Type B pancreatic cell (in vitro differentiated cells): Measurements from ENCODE around the gene DDX4. TPM values are rescaled to one million over a fixed set of nuclear protein-coding genes. Genes with fewer than 3 reads are reported as not detected.

Source experiments
- DNase-seq: peaks from one replicate; pipeline ENCODE4 v3.0.0; 2021; ENCODE audit warnings: mixed read lengths; ENCODE audit not compliant: unreplicated experiment; ENCODE audit errors: extremely low spot score
- H3K27ac Mint-ChIP-seq: 2 replicates; pipeline ENCODE4 v1.8.0; 2021; ENCODE audit warnings: mild to moderate bottlenecking, mixed read lengths
- H3K27me3 Mint-ChIP-seq: 2 replicates; pipeline ENCODE4 v1.8.0; 2021; ENCODE audit warnings: mixed read lengths
- H3K36me3 Mint-ChIP-seq: 2 replicates; pipeline ENCODE4 v1.8.0; 2021; ENCODE audit warnings: mixed read lengths
- H3K4me1 Mint-ChIP-seq: one replicate; pipeline ENCODE4 v1.8.0; 2021; ENCODE audit warnings: mixed read lengths; ENCODE audit not compliant: unreplicated experiment
- H3K4me3 Mint-ChIP-seq: 2 replicates; pipeline ENCODE4 v1.8.0; 2021; ENCODE audit warnings: mild to moderate bottlenecking, mixed read lengths
- H3K9me3 Mint-ChIP-seq: 2 replicates; pipeline ENCODE4 v1.8.0; 2021; ENCODE audit warnings: mixed read lengths
- CTCF ChIP-seq: fragments of 200-600 bp; sonication (generic); conservative IDR thresholded peaks from 2 replicates; pipeline ENCODE4 v1.5.0; 2021; ENCODE audit warnings: antibody characterized with exemption, mild to moderate bottlenecking
- total RNA-seq: library from RNA; stranded (reverse); gene quantifications from 2 replicates; pipeline ENCODE4 v1.2.1, GENCODE V29; 2021; ENCODE audit warnings: low replicate concordance

DDX4 gene
- total RNA-seq, 1 donor from 2014 or later, result not detected

GRCh38 chr5:55699041-55699688 is 38.7 kb upstream of the DDX4 start:
- no peaks in the 10 kb centered on the region for H3K9me3 Mint-ChIP-seq
- peaks cover 15% of the 10 kb centered on the region for H3K36me3 Mint-ChIP-seq
- no peaks in the 10 kb centered on the region for H3K4me1 Mint-ChIP-seq
- no peak for DNase-seq
- H3K27me3 Mint-ChIP-seq, result no peaks in the 10 kb centered on the region
- H3K4me3 Mint-ChIP-seq, result no peak overlapping the region
- TF ChIP-seq CTCF, result no peak
- H3K27ac Mint-ChIP-seq, result no peak overlapping the region

- H3K27ac Mint-ChIP-seq, result no peak overlapping the region
- no peaks in the 10 kb centered on the region for H3K27me3 Mint-ChIP-seq
- peaks cover 17% of the 10 kb centered on the region for H3K36me3 Mint-ChIP-seq
- TF ChIP-seq CTCF, result no peak
- DNase-seq, result no peak
- H3K4me3 Mint-ChIP-seq, result no peak overlapping the region
- H3K4me1 Mint-ChIP-seq, result no peaks in the 10 kb centered on the region
- no peaks in the 10 kb centered on the region for H3K9me3 Mint-ChIP-seq
Measured at GRCh38 chr5:55700745-55701144, 37.1 kb upstream of the DDX4 start.

GRCh38 chr5:55701462-55702103 is 36.3 kb upstream of the DDX4 start:
- no peak overlapping the region for H3K4me3 Mint-ChIP-seq
- DNase-seq, result no peak
- no peaks in the 10 kb centered on the region for H3K27me3 Mint-ChIP-seq
- H3K4me1 Mint-ChIP-seq, result no peaks in the 10 kb centered on the region
- TF ChIP-seq CTCF, result no peak
- no peak overlapping the region for H3K27ac Mint-ChIP-seq
- H3K36me3 Mint-ChIP-seq, result peaks cover 17% of the 10 kb centered on the region
- no peaks in the 10 kb centered on the region for H3K9me3 Mint-ChIP-seq

- DNase-seq, result no peak
- Mint-ChIP-seq H3K27me3 (no peaks in the 10 kb centered on the region), H3K27ac (no peak overlapping the region), H3K4me3 (no peak overlapping the region), H3K9me3 (no peaks in the 10 kb centered on the region), H3K36me3 (peaks cover 17% of the 10 kb centered on the region), H3K4me1 (no peaks in the 10 kb centered on the region)
- no peak for TF ChIP-seq CTCF
Measured at GRCh38 chr5:55702598-55703345, 35.1 kb upstream of the DDX4 start.

GRCh38 chr5:55706230-55706629 is 31.6 kb upstream of the DDX4 start:
- no peak for DNase-seq
- Mint-ChIP-seq H3K36me3 (peaks cover 13% of the 10 kb centered on the region), H3K9me3 (no peaks in the 10 kb centered on the region), H3K4me1 (no peaks in the 10 kb centered on the region), H3K4me3 (no peak overlapping the region), H3K27ac (no peak overlapping the region), H3K27me3 (no peaks in the 10 kb centered on the region)
- TF ChIP-seq CTCF, result no peak
